Endothelial cell (in vitro differentiated cells): Measurements from ENCODE around the gene RALB. TPM values are rescaled to one million over a fixed set of nuclear protein-coding genes. Genes with fewer than 3 reads are reported as not detected.

Experiments
- DNase-seq: peaks from one replicate; pipeline ENCODE4 v3.0.0; 2021; ENCODE audit warnings: low spot score
- H3K27ac Mint-ChIP-seq: one replicate; pipeline ENCODE4 v1.8.0; 2021; ENCODE audit warnings: mixed read lengths, inconsistent platforms; ENCODE audit not compliant: unreplicated experiment
- H3K27me3 Mint-ChIP-seq: one replicate; pipeline ENCODE4 v1.8.0; 2021; ENCODE audit warnings: mild to moderate bottlenecking, moderate library complexity, mixed read lengths, inconsistent platforms; ENCODE audit not compliant: unreplicated experiment
- H3K36me3 Mint-ChIP-seq: one replicate; pipeline ENCODE4 v1.8.0; 2021; ENCODE audit warnings: mild to moderate bottlenecking, low read depth, mixed read lengths, inconsistent platforms; ENCODE audit not compliant: unreplicated experiment
- H3K4me1 Mint-ChIP-seq: one replicate; pipeline ENCODE4 v1.8.0; 2021; ENCODE audit warnings: mild to moderate bottlenecking, mixed read lengths, inconsistent platforms; ENCODE audit not compliant: unreplicated experiment
- H3K4me3 Mint-ChIP-seq: one replicate; pipeline ENCODE4 v1.8.0; 2021; ENCODE audit warnings: mild to moderate bottlenecking, mixed read lengths, inconsistent platforms; ENCODE audit not compliant: unreplicated experiment
- H3K9me3 Mint-ChIP-seq: one replicate; pipeline ENCODE4 v1.8.0; 2021; ENCODE audit warnings: mixed read lengths, inconsistent platforms; ENCODE audit not compliant: unreplicated experiment
- CTCF ChIP-seq: fragments of 200-600 bp; sonication (generic); IDR thresholded peaks from one replicate; pipeline ENCODE4 v1.5.0; 2021; ENCODE audit warnings: antibody characterized with exemption; ENCODE audit not compliant: unreplicated experiment
- total RNA-seq: library from RNA; stranded (reverse); fragmentation: NEBNext Ultra II Directional; extraction: Animal tissue kit (Norgen Biotek cat#: 25700); gene quantifications from one replicate; pipeline ENCODE4 v1.2.1, GENCODE V29; 2021; ENCODE audit not compliant: unreplicated experiment

The RALB gene
- total RNA-seq, 1 donor from 2014 or later, result 367 TPM

GRCh38 chr2:120210270-120210693 lies 42.4 kb upstream of the RALB start:
- Mint-ChIP-seq H3K4me3 (no peak overlapping the region), H3K36me3 (no peaks in the 10 kb centered on the region), H3K27me3 (peaks cover 7% of the 10 kb centered on the region), H3K9me3 (no peaks in the 10 kb centered on the region), H3K27ac (no peak overlapping the region), H3K4me1 (peaks cover 16% of the 10 kb centered on the region)
- no peak for TF ChIP-seq CTCF
- no peak for DNase-seq

- H3K4me3 Mint-ChIP-seq, result no peak overlapping the region
- peaks cover 17% of the 10 kb centered on the region for H3K27me3 Mint-ChIP-seq
- H3K9me3 Mint-ChIP-seq, result peaks cover 3% of the 10 kb centered on the region
- DNase-seq, result no peak
- H3K27ac Mint-ChIP-seq, result no peak overlapping the region
- H3K4me1 Mint-ChIP-seq, result peaks cover 27% of the 10 kb centered on the region
- peaks cover 26% of the 10 kb centered on the region for H3K36me3 Mint-ChIP-seq
- no peak for TF ChIP-seq CTCF
Measured at GRCh38 chr2:120218181-120218580, 34.5 kb upstream of the RALB start.

GRCh38 chr2:120219291-120219690 lies 33.4 kb upstream of the RALB start:
- Mint-ChIP-seq H3K9me3 (peaks cover 3% of the 10 kb centered on the region), H3K4me1 (peaks cover 34% of the 10 kb centered on the region), H3K27ac (no peak overlapping the region), H3K27me3 (peaks cover 23% of the 10 kb centered on the region), H3K36me3 (peaks cover 26% of the 10 kb centered on the region), H3K4me3 (no peak overlapping the region)
- TF ChIP-seq CTCF, result no peak
- DNase-seq, result no peak

- Mint-ChIP-seq H3K4me3 (no peak overlapping the region), H3K27ac (no peak overlapping the region), H3K27me3 (peaks cover 23% of the 10 kb centered on the region), H3K36me3 (peaks cover 26% of the 10 kb centered on the region), H3K4me1 (peaks cover 37% of the 10 kb centered on the region), H3K9me3 (peaks cover 3% of the 10 kb centered on the region)
- TF ChIP-seq CTCF, result no peak
- no peak for DNase-seq
Measured at GRCh38 chr2:120219766-120220165, 32.9 kb upstream of the RALB start.

GRCh38 chr2:120220756-120221155 lies 31.9 kb upstream of the RALB start:
- Mint-ChIP-seq H3K36me3 (peaks cover 26% of the 10 kb centered on the region), H3K27me3 (peaks cover 26% of the 10 kb centered on the region), H3K4me3 (peak overlapping the region; percentile 60), H3K4me1 (peaks cover 38% of the 10 kb centered on the region), H3K9me3 (peaks cover 3% of the 10 kb centered on the region), H3K27ac (no peak overlapping the region)
- no peak for DNase-seq
- TF ChIP-seq CTCF, result no peak
